Osteocyte (in vitro differentiated cells): ENCODE data around the gene ANKRD13C. TPM values are rescaled to one million over a fixed set of nuclear protein-coding genes. Genes with fewer than 3 reads are reported as not detected.

Experiments used
- DNase-seq: peaks from one replicate; pipeline ENCODE4 v3.0.0; 2021; ENCODE audit warnings: mixed read lengths; ENCODE audit not compliant: unreplicated experiment; ENCODE audit errors: extremely low spot score
- H3K27ac Mint-ChIP-seq: one replicate; pipeline ENCODE4 v1.8.0; 2021; ENCODE audit warnings: mild to moderate bottlenecking, mixed read lengths; ENCODE audit not compliant: unreplicated experiment
- H3K27me3 Mint-ChIP-seq: one replicate; pipeline ENCODE4 v1.8.0; 2021; ENCODE audit warnings: mixed read lengths; ENCODE audit not compliant: unreplicated experiment
- H3K36me3 Mint-ChIP-seq: one replicate; pipeline ENCODE4 v1.8.0; 2021; ENCODE audit warnings: mixed read lengths; ENCODE audit not compliant: unreplicated experiment
- H3K4me1 Mint-ChIP-seq: one replicate; pipeline ENCODE4 v1.8.0; 2021; ENCODE audit warnings: mixed read lengths; ENCODE audit not compliant: unreplicated experiment
- H3K4me3 Mint-ChIP-seq: one replicate; pipeline ENCODE4 v1.8.0; 2021; ENCODE audit warnings: mild to moderate bottlenecking, moderate library complexity, mixed read lengths; ENCODE audit not compliant: unreplicated experiment
- H3K9me3 Mint-ChIP-seq: one replicate; pipeline ENCODE4 v1.8.0; 2021; ENCODE audit warnings: mixed read lengths; ENCODE audit not compliant: unreplicated experiment
- CTCF ChIP-seq: fragments of 200-600 bp; sonication (generic); IDR thresholded peaks from 2 replicates; pipeline ENCODE4 v1.5.0; 2021; ENCODE audit warnings: antibody characterized with exemption, mild to moderate bottlenecking, moderate library complexity
- long read RNA-seq: library from polyadenylated mRNA; unstranded; transcript quantifications from one replicate; pipeline ENCODE4 v2.0.0, GENCODE V29; 2021
- total RNA-seq: library from RNA; stranded (reverse); gene quantifications from 2 replicates; pipeline ENCODE4 v1.2.1, GENCODE V29; 2021

ANKRD13C gene
- total RNA-seq = 27.4 and 29.3 TPM in 2 replicates
- long read RNA-seq, full-length matches to known transcripts = 57 of 115 reads
- long read RNA-seq, partial matches to known transcripts = 13 of 115 reads
- long read RNA-seq, other reads (novel, unspliced or antisense) = 45 of 115 reads

- peak within 1 kb of the TSS; percentile 99 for H3K27ac Mint-ChIP-seq
- H3K4me3 Mint-ChIP-seq = peak within 1 kb of the TSS; percentile 95
- DNase-seq = peak; percentile 97
- H3K9me3 Mint-ChIP-seq = no peaks in the 10 kb centered on the region
- H3K36me3 Mint-ChIP-seq = peaks cover under 1% of the 10 kb centered on the region
- H3K4me1 Mint-ChIP-seq = peaks cover 44% of the 10 kb centered on the region
- H3K27me3 Mint-ChIP-seq = no peaks in the 10 kb centered on the region
- peak; percentile 19 for TF ChIP-seq CTCF
Measured at GRCh38 chr1:70354332-70355110, at the start of gene ANKRD13C. ANKRD13C (minus strand) TSS chr1:70354722; CDS start chr1:70354408, 314 bp downstream.

- Mint-ChIP-seq H3K4me3 (no peak overlapping the region), H3K36me3 (no peaks in the 10 kb centered on the region), H3K27ac (no peak overlapping the region), H3K27me3 (peaks cover 24% of the 10 kb centered on the region), H3K9me3 (no peaks in the 10 kb centered on the region), H3K4me1 (no peaks in the 10 kb centered on the region)
- no peak for TF ChIP-seq CTCF
- no peak for DNase-seq
Measured at GRCh38 chr1:70403759-70404158, 49.2 kb upstream of the ANKRD13C start.

GRCh38 chr1:70401974-70402373, 47.5 kb upstream of the ANKRD13C start:
- no peaks in the 10 kb centered on the region for H3K9me3 Mint-ChIP-seq
- H3K4me3 Mint-ChIP-seq = no peak overlapping the region
- TF ChIP-seq CTCF = no peak
- no peak for DNase-seq
- no peaks in the 10 kb centered on the region for H3K36me3 Mint-ChIP-seq
- H3K27ac Mint-ChIP-seq = no peak overlapping the region
- peaks cover 34% of the 10 kb centered on the region for H3K27me3 Mint-ChIP-seq
- H3K4me1 Mint-ChIP-seq = no peaks in the 10 kb centered on the region

GRCh38 chr1:70400335-70400734, 45.8 kb upstream of the ANKRD13C start:
- Mint-ChIP-seq H3K27ac (no peak overlapping the region), H3K4me3 (no peak overlapping the region), H3K9me3 (no peaks in the 10 kb centered on the region), H3K27me3 (peaks cover 37% of the 10 kb centered on the region), H3K36me3 (no peaks in the 10 kb centered on the region), H3K4me1 (no peaks in the 10 kb centered on the region)
- DNase-seq = no peak
- TF ChIP-seq CTCF = no peak

GRCh38 chr1:70397013-70397412, 42.5 kb upstream of the ANKRD13C start:
- peaks cover 25% of the 10 kb centered on the region for H3K27me3 Mint-ChIP-seq
- H3K27ac Mint-ChIP-seq = no peak overlapping the region
- no peaks in the 10 kb centered on the region for H3K9me3 Mint-ChIP-seq
- H3K4me1 Mint-ChIP-seq = no peaks in the 10 kb centered on the region
- no peak for TF ChIP-seq CTCF
- DNase-seq = no peak
- H3K36me3 Mint-ChIP-seq = no peaks in the 10 kb centered on the region
- H3K4me3 Mint-ChIP-seq = no peak overlapping the region
